ENCODE results near the gene MGAT5B. TPM values are rescaled to one million over a fixed set of nuclear protein-coding genes. Genes with fewer than 3 reads are reported as not detected.
A peak's percentile ranks its signal among the peaks of the same experiment; 100 is the strongest.

The MGAT5B gene
- polyA plus RNA-seq, 3 donors from 2014 or later, result not detected

DNA sequence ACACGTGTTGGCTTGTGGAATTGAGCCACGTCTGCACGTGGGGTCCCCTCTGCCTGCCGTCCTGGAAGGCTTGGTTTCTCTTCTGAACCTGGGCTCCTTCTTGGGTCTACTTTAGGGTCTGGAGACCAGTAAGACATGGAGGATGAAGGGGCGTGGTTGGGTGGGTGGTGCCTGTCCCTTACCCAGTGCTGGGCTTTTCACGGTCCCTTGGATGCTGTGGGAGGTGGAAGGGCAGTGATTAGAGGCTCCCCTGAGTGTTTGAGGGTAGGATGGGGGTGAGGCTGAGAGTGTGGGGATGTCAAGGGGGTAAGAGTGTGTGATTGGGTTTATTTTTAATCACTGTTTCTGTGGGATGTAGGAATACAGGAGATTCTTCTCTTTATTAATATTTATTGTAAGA is 38.3 kb downstream of the MGAT5B start:
- Mint-ChIP-seq H3K4me1 (no peaks in the 10 kb centered on the region), H3K9me3 (peaks cover 0 to 1% (median 0%) of the 10 kb centered on the region in 6 donors), H3K27me3 (ENCODE audit: low read depth in 3 of 3) (peaks cover 0 to 6% (median 4%) of the 10 kb centered on the region in 3 donors), H3K27ac (no peak overlapping the region), H3K4me3 (no peak overlapping the region), H3K36me3 (peaks cover 0 to 4% (median 0%) of the 10 kb centered on the region in 3 donors)
- DNase-seq, result no peak

DNA sequence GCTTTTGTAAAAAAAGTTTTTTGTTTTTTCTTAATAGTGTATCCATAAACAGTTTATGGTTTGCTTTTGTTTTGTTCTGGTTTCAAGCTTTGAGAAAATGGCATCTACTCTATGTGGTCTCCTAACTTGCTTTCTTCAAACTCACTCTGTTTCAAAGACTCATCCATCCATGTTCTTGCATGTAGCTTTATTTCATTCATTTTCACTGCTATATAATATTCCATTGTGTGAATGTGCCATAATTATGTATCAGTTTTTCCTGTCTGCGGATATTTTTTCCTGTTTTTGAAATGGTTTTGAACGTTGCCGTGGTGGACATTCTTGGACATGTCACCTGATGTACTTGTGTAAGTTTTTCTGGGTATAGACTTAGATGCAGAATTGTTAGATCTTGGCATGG is 39.1 kb downstream of the MGAT5B start:
- H3K27me3 Mint-ChIP-seq (ENCODE audit: low read depth in 3 of 3), result peaks cover 0 to 6% (median 4%) of the 10 kb centered on the region in 3 donors
- H3K36me3 Mint-ChIP-seq, result peaks cover 0 to 4% (median 0%) of the 10 kb centered on the region in 3 donors
- H3K9me3 Mint-ChIP-seq, result peaks cover 0 to 1% (median 0%) of the 10 kb centered on the region in 6 donors
- H3K27ac Mint-ChIP-seq, result no peak overlapping the region
- H3K4me1 Mint-ChIP-seq, result no peaks in the 10 kb centered on the region
- DNase-seq, result no peak
- H3K4me3 Mint-ChIP-seq, result no peak overlapping the region

DNA sequence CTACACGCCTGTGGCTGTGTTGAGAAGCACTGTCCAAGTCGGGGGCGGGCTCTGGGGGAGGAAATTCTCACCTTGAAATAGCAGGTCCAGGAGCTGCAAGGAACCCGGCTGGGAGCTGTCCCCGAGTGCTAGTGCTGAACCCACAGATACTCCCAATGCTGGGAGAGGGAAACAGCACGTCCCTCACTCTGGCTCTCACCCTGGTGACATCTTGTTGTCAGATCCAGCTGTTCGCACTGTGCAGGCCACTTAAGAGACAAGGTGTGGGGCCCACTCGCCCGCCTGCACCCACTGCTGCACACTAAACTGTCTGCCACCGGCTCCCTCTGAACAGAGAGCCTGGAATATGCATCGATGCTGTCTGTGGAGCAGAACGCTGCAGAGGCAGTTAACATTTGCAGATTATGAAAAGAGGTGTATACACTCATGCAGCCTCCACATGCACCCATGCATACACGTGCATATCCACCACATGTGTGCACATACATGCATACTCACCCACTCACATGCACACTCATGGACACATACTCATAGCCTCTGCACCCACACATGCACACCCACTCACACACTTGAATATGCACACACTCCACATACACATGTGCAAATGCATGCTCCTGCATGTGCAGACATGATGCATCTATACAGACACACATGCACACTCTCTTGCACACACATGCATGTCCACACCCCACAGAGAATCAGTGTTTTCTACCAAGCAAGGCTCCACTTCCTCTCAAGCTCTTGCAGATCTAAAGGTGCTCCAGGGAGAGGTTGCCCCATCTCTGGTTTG is 42.0 kb downstream of the MGAT5B start:
- DNase-seq, result peak in 1 of 3 donors; percentile 6
- Mint-ChIP-seq H3K9me3 (peaks cover 0 to 1% (median 0%) of the 10 kb centered on the region in 6 donors), H3K36me3 (peaks cover 0 to 4% (median 0%) of the 10 kb centered on the region in 3 donors), H3K27me3 (ENCODE audit: low read depth in 3 of 3) (peaks cover 6 to 14% (median 10%) of the 10 kb centered on the region in 3 donors), H3K4me3 (no peak overlapping the region), H3K4me1 (no peaks in the 10 kb centered on the region), H3K27ac (no peak overlapping the region)

DNA sequence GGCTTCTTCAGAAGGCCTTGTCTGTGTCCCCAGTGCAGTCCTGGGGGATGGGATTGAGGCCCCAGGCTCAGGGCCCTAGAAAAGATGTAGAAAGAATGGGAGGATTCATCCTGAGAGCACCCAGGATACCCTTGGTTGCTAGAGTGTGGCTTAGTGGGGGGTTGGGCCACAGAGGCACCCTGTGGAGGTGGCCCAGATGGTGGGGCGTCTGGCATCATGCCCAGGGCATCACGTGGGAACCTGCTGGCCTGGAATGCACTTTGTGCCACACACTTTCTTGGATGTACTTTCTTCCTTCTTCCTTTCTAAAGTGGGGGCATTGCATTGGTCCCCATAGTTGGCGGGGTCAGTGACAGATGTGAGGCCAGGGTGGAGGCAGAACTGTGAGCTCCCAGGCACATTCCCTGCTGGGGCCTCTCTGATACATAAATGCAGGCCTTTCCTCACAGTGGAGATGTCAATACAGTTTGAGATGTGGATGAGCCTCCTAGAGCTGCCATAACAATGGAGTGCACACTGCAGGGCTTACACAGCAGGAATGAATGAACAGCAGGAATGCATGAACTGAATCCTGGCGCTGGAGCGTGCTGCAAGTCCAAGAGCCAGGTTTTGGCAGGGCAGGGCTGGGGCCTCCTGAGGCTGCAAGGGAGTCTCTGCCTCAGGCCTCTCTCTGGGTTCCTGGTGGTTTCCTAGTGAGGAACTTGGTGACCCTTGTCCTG is 43.3 kb downstream of the MGAT5B start:
- H3K27ac Mint-ChIP-seq, result no peak overlapping the region
- H3K9me3 Mint-ChIP-seq, result peaks cover 0 to 1% (median 0%) of the 10 kb centered on the region in 6 donors
- H3K4me1 Mint-ChIP-seq, result no peaks in the 10 kb centered on the region
- peaks cover 6 to 14% (median 10%) of the 10 kb centered on the region in 3 donors for H3K27me3 Mint-ChIP-seq (ENCODE audit: low read depth in 3 of 3)
- H3K4me3 Mint-ChIP-seq, result no peak overlapping the region
- no peak for DNase-seq
- H3K36me3 Mint-ChIP-seq, result peaks cover 0 to 4% (median 0%) of the 10 kb centered on the region in 3 donors

DNA sequence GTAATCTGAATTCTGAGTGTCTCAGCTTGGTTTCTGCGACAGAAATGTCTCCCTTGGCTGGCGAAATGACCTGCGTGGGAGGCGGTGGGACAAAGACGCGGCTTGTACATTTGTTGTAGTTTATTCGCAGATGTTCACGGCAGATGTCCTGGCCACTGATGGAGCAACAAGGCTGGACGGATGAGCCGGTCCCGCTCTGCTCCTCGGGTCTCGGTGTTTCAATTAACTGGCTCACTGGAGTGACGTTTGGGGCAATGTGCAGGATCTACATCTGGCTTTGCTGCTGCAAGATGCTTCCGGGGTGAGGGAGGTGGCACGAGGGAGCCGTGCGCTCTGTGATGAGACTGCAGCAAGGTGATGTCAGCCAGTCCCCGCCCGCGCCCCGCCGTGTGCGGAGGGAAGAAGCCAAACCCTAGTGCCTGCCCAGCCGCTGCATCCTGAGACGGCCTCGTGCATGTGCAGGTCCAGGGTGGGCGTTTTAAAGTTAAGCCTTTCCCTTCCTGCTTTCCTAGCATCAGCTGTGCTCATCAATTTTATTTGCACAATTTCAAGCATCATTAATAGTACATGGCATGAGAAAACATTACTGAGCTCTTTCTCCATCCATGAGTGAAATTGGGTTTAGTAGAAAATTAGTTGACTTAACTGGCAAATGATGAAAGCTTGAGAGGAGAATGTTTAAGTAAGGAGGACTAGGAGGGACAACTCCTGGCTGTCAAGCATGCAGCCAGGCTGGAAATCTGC is 44.4 kb downstream of the MGAT5B start:
- no peak for DNase-seq
- Mint-ChIP-seq H3K27me3 (ENCODE audit: low read depth in 3 of 3) (peaks cover 6 to 14% (median 10%) of the 10 kb centered on the region in 3 donors), H3K27ac (no peak overlapping the region), H3K4me3 (no peak overlapping the region), H3K36me3 (peaks cover 0 to under 1% (median 0%) of the 10 kb centered on the region in 3 donors), H3K4me1 (no peaks in the 10 kb centered on the region), H3K9me3 (peaks cover 0 to 1% (median 0%) of the 10 kb centered on the region in 6 donors)

DNA sequence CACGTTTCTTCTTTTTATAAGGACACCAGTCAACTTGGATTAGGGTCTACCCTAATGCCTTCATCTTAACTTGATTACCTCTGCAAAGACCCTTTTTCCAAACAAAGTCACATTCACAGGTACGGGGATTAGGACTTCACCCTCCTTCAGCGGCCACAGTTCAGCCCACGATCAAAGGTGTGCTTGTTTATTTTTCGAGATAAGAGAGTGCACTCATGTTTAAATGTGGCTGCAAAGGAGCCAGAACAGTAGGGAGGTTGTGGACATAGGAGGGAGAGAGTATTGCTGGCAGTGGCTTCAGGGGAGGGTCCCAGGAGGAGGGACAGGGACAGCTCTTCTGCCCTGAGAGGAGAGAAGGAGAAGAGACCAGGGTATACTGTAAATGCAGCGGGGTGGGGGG is 46.7 kb downstream of the MGAT5B start:
- DNase-seq, result no peak
- H3K9me3 Mint-ChIP-seq, result no peaks in the 10 kb centered on the region
- peaks cover 6 to 11% (median 8%) of the 10 kb centered on the region in 3 donors for H3K27me3 Mint-ChIP-seq (ENCODE audit: low read depth in 3 of 3)
- no peak overlapping the region for H3K4me3 Mint-ChIP-seq
- no peaks in the 10 kb centered on the region for H3K36me3 Mint-ChIP-seq
- H3K27ac Mint-ChIP-seq, result no peak overlapping the region
- H3K4me1 Mint-ChIP-seq, result no peaks in the 10 kb centered on the region

DNA sequence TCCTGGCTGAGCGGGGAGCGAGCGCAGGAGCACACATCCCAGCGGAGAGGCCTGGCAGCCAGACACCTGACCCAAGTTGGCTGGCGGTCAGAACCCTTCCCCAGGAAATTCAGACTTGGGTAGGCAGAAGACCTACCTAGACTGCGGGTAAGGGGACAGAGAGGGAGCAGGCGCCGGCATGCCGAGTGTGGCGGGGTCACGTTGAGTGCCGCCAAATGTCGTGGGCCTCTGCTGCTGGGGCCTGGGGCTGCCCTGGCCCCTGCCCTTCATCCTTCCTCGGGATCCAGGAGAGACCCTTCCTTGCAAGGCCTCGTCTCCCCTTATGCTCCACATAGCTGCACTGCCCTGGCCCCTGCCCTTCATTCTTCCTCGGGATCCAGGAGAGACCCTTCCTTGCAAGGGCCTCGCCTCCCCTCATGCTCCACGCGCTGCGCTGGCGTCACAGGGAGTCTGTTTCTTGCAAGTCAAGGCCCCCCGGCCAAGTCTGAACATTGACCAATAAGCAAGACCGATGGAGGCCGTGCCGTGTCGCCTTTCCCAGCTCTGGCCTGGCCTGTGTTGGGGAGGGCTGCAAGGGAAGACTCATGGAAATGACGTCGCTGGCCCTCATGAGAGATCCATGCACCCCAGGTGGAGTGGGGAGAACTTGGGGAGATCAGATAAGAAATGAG is 47.8 kb downstream of the MGAT5B start:
- no peak for DNase-seq
- H3K4me3 Mint-ChIP-seq, result no peak overlapping the region
- no peaks in the 10 kb centered on the region for H3K9me3 Mint-ChIP-seq
- no peak overlapping the region for H3K27ac Mint-ChIP-seq
- H3K4me1 Mint-ChIP-seq, result no peaks in the 10 kb centered on the region
- H3K36me3 Mint-ChIP-seq, result no peaks in the 10 kb centered on the region
- peaks cover 5 to 9% (median 6%) of the 10 kb centered on the region in 3 donors for H3K27me3 Mint-ChIP-seq (ENCODE audit: low read depth in 3 of 3)

DNA sequence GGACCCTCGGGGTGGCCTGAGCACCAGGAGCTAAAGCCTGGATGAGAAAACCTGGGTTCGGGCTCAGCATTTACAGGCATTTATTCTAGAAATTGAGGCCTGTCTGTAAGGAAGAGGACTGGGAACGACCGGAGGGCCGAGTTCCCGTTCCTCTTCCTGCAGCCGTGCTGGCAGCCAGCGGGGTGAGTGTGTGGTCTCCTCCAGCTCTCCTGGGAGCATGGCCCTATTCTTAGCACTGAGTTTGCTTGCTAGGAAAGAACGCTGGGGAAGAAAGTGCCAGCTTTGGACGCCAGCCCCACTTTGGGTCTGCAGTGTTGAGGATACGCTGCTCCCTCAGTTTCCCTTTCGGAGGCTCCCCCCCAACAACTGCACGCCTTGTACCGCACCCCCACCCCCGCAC is 49.6 kb downstream of the MGAT5B start:
- Mint-ChIP-seq H3K36me3 (no peaks in the 10 kb centered on the region), H3K9me3 (no peaks in the 10 kb centered on the region), H3K4me3 (no peak overlapping the region), H3K27me3 (ENCODE audit: low read depth in 3 of 3) (peaks cover 5 to 15% (median 6%) of the 10 kb centered on the region in 3 donors), H3K27ac (no peak overlapping the region), H3K4me1 (no peaks in the 10 kb centered on the region)
- no peak for DNase-seq

DNA sequence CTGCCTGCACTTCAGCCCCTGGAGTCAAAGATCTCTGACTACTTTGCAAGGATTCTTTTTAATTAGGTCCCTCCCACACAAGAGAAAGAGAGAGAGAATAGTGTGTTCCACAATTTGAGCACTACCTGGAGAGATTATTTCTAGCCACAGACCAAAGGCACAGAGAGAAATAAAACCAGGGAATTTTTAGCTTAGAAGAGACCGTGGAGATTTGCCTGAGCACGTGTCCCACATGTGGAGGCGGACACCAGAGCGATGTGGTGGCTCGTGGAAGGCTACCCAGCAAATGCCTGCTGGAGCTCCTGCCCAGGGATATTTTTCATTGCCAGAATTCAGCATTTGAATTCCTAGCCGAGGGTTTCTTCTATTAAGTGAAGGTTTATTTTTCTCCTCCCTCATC is 50.6 kb downstream of the MGAT5B start:
- Mint-ChIP-seq H3K36me3 (no peaks in the 10 kb centered on the region), H3K27ac (no peak overlapping the region), H3K9me3 (no peaks in the 10 kb centered on the region), H3K27me3 (ENCODE audit: low read depth in 3 of 3) (peaks cover 0 to 11% (median 2%) of the 10 kb centered on the region in 3 donors), H3K4me1 (no peaks in the 10 kb centered on the region), H3K4me3 (no peak overlapping the region)
- no peak for DNase-seq

DNA sequence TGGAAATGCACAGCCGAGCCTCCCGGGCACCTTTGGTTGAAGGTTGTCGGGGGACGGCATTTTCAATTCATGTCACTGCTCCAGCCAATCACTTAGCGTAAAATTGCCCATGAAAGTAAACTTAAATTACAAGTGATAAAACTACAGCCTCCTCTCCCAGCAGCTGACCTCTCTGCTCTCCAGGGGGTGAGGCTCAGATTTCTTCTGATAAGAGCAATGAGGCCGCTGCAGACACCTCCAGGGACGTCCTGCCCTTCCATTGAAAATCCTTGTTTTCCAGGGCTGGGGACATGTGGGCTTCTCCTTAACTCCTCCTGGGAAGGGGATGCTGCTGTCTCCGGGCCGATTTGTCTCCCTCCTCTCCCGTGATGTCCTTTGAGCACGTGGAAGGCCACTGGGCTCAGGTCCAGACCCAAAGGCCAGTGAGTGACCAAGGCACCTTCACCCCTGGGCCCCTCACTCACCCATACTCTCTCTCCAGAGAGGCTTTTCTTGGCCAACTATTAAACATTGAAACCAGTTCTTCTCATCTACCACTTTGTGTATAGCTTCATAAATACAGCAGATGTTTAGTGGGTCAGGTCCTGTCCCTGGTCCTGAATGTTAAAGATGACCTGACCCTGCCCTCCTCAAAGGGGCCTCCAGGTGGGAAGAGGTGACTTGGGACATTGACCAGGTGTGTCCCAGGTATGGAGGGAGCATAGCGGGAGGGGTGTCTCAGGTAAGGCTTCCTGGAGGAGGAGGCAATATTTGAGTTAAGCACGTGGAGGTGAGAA is 52.3 kb downstream of the MGAT5B start:
- Mint-ChIP-seq H3K36me3 (no peaks in the 10 kb centered on the region), H3K4me3 (no peak overlapping the region), H3K27me3 (ENCODE audit: low read depth in 3 of 3) (peaks cover 0 to 6% (median 0%) of the 10 kb centered on the region in 3 donors), H3K27ac (no peak overlapping the region), H3K9me3 (no peaks in the 10 kb centered on the region), H3K4me1 (no peaks in the 10 kb centered on the region)
- DNase-seq, result no peak

DNA sequence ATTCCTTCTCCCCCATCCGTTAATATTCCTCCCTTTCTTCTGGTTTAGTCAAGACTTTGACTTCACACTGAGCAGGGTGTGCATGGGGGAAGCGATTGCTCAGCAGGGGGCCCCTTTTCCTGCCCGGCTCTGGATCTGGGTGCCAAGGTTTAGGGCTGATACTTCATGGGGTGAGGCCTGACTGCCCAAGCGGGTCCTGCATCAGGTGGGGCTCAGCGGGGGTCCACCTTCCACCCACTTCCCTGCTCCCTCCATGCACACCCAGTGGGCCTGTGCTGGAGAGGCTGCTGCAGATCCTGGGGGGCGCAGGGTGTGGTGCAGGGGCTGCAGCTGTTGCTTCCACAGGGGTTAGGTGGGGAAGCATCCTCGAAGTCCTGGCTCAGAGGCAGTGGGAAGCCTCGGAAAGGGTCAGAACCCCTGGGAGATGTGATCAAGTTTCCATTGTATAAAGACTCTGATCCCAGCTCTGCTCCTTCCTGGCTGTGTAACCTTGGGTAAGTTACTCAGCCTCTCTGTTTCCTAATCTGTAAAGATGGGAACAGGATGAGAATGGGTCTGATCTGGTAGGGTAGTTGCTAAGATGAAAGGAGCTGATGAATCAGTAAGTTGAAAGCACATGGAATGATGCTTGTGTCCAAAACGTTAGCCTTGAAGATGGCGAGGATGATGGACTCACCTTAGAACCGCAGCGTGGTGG is 53.3 kb downstream of the MGAT5B start:
- Mint-ChIP-seq H3K4me1 (no peaks in the 10 kb centered on the region), H3K36me3 (no peaks in the 10 kb centered on the region), H3K27me3 (ENCODE audit: low read depth in 3 of 3) (peaks cover 0 to 6% (median 0%) of the 10 kb centered on the region in 3 donors), H3K9me3 (no peaks in the 10 kb centered on the region), H3K27ac (no peak overlapping the region), H3K4me3 (no peak overlapping the region)
- no peak for DNase-seq

DNA sequence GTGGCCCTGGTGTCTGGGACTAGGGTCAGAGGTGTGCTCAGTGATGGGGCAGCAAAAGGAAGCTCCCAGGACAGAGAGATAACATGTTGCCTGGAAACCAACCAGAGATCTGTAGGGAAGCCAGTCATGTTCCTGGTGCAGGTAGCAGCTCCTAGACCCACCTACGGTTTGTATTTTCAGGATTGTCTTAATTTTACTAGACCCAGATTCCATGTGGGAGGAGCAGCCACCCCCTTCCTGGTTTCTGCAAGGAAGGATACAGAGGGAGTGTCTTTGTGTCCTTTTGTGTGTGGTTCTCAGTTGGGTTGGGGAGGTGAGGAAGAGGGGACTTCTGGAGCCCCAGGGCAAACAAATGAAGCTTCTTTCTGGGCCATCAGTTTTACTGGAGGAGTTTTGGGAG is 53.9 kb downstream of the MGAT5B start:
- no peaks in the 10 kb centered on the region for H3K36me3 Mint-ChIP-seq
- H3K27ac Mint-ChIP-seq, result no peak overlapping the region
- H3K9me3 Mint-ChIP-seq, result no peaks in the 10 kb centered on the region
- peaks cover 0 to 6% (median 0%) of the 10 kb centered on the region in 3 donors for H3K27me3 Mint-ChIP-seq (ENCODE audit: low read depth in 3 of 3)
- DNase-seq, result no peak
- no peaks in the 10 kb centered on the region for H3K4me1 Mint-ChIP-seq
- H3K4me3 Mint-ChIP-seq, result no peak overlapping the region

All from immature natural killer cell (primary cell).